WTC11 (cell line): Measurements from ENCODE around the gene ZNF526. TPM values are rescaled to one million over a fixed set of nuclear protein-coding genes. Genes with fewer than 3 reads are reported as not detected.

Source experiments
- ATAC-seq: fragments of 200-7000 bp; cut with Tn5 transposase; 2 replicates; pipeline ENCODE4 v1.10.0; 2021; ENCODE audit warnings: mild to moderate bottlenecking, moderate library complexity
- CTCF ChIA-PET: fragments of 300-600 bp; sonication (Branson Sonifier 250); formaldehyde crosslinking; loops from one replicate; lab custom pipeline; 2021; ENCODE audit warnings: antibody characterized with exemption; lab: Charles Lee
- POLR2A ChIA-PET: fragments of 350-600 bp; sonication (Branson Sonifier 250); formaldehyde crosslinking; loops from one replicate; lab custom pipeline; 2021; ENCODE audit warnings: antibody characterized with exemption; lab: Charles Lee
- DNase-seq: peaks from one replicate; pipeline ENCODE4 v3.0.0; 2021; ENCODE audit warnings: low spot score
- H3K27ac Mint-ChIP-seq: 2 replicates; pipeline ENCODE4 v1.8.0; 2021; ENCODE audit warnings: mixed read lengths
- H3K27me3 Mint-ChIP-seq: 2 replicates; pipeline ENCODE4 v1.8.0; 2021; ENCODE audit warnings: low read depth, mild to moderate bottlenecking, moderate library complexity, mixed read lengths
- H3K36me3 Mint-ChIP-seq: 2 replicates; pipeline ENCODE4 v1.8.0; 2021; ENCODE audit warnings: mixed read lengths
- H3K4me1 Mint-ChIP-seq: 2 replicates; pipeline ENCODE4 v1.8.0; 2022; ENCODE audit warnings: mixed read lengths
- H3K4me3 Mint-ChIP-seq: 2 replicates; pipeline ENCODE4 v1.8.0; 2021; ENCODE audit warnings: mild to moderate bottlenecking, moderate library complexity, mixed read lengths
- H3K9me3 Mint-ChIP-seq: 2 replicates; pipeline ENCODE4 v1.8.0; 2021; ENCODE audit warnings: mixed read lengths
- AFF4 ChIP-seq: sonication (generic); formaldehyde crosslinking; IDR thresholded peaks from 2 replicates; pipeline ENCODE4 v1.8.1; 2023; ENCODE audit warnings: mild to moderate bottlenecking, missing genetic modification reagents, borderline replicate concordance
- FOXJ3 ChIP-seq: sonication (generic); formaldehyde crosslinking; IDR thresholded peaks from 2 replicates; pipeline ENCODE4 v1.9.0; 2021; ENCODE audit warnings: missing genetic modification reagents, mild to moderate bottlenecking, borderline replicate concordance
- IRF1 ChIP-seq: sonication (generic); formaldehyde crosslinking; IDR thresholded peaks from 2 replicates; pipeline ENCODE4 v1.8.0; 2023; ENCODE audit warnings: missing genetic modification reagents
- JUN ChIP-seq: sonication (generic); formaldehyde crosslinking; IDR thresholded peaks from 2 replicates; pipeline ENCODE4 v1.8.0; 2023; ENCODE audit warnings: mild to moderate bottlenecking, missing genetic modification reagents
- SMAD3 ChIP-seq: sonication (generic); formaldehyde crosslinking; IDR thresholded peaks from 2 replicates; pipeline ENCODE4 v1.8.0; 2022; ENCODE audit warnings: missing genetic modification reagents, mild to moderate bottlenecking, borderline replicate concordance
- ZNF317 ChIP-seq: sonication (generic); formaldehyde crosslinking; IDR thresholded peaks from 2 replicates; pipeline ENCODE4 v1.8.1; 2023; ENCODE audit warnings: low read depth, mild to moderate bottlenecking, moderate library complexity, missing genetic modification reagents, borderline replicate concordance
- ZNF671 ChIP-seq: fragments of 250-450 bp; sonication (Bioruptor Pico); IDR thresholded peaks from 2 replicates; pipeline ENCODE4 v1.8.0; 2021; ENCODE audit warnings: mild to moderate bottlenecking
- total RNA-seq: library from RNA; stranded (reverse); gene quantifications from 3 replicates; pipeline ENCODE4 v1.2.3, GENCODE V29; 2021
- TF ChIP-seq, protein P1 (sequence below): sonication (generic); formaldehyde crosslinking; IDR thresholded peaks from 2 replicates; pipeline ENCODE4 v1.8.0; 2023; ENCODE audit warnings: mild to moderate bottlenecking, missing genetic modification reagents
- TF ChIP-seq, protein P2 (sequence below): sonication (generic); formaldehyde crosslinking; IDR thresholded peaks from 2 replicates; pipeline ENCODE4 v1.8.1; 2022; ENCODE audit warnings: missing genetic modification reagents, borderline replicate concordance
- TF ChIP-seq, protein P3 (sequence below): fragments of 250-450 bp; sonication (Bioruptor Pico); IDR thresholded peaks from 2 replicates; pipeline ENCODE4 v1.8.0; 2021; ENCODE audit warnings: mild to moderate bottlenecking
- TF ChIP-seq, protein P4 (sequence below): fragments of 250-450 bp; sonication (Bioruptor Pico); IDR thresholded peaks from 2 replicates; pipeline ENCODE4 v1.9.0; 2021; ENCODE audit warnings: mild to moderate bottlenecking

The ZNF526 gene
- total RNA-seq, 1 experiment from 2014 or later, result 18.3 TPM

- Mint-ChIP-seq H3K27me3 (no peaks in the 10 kb centered on the region), H3K4me1 (peaks cover 2% of the 10 kb centered on the region), H3K36me3 (peaks cover 41% of the 10 kb centered on the region), H3K4me3 (no peak overlapping the region), H3K9me3 (no peaks in the 10 kb centered on the region), H3K27ac (no peak overlapping the region)
- TF ChIP-seq FOXJ3 (CRISPR knock-in tag), result no peak
- no peak for TF ChIP-seq ZNF317
- TF ChIP-seq, protein P1, sequence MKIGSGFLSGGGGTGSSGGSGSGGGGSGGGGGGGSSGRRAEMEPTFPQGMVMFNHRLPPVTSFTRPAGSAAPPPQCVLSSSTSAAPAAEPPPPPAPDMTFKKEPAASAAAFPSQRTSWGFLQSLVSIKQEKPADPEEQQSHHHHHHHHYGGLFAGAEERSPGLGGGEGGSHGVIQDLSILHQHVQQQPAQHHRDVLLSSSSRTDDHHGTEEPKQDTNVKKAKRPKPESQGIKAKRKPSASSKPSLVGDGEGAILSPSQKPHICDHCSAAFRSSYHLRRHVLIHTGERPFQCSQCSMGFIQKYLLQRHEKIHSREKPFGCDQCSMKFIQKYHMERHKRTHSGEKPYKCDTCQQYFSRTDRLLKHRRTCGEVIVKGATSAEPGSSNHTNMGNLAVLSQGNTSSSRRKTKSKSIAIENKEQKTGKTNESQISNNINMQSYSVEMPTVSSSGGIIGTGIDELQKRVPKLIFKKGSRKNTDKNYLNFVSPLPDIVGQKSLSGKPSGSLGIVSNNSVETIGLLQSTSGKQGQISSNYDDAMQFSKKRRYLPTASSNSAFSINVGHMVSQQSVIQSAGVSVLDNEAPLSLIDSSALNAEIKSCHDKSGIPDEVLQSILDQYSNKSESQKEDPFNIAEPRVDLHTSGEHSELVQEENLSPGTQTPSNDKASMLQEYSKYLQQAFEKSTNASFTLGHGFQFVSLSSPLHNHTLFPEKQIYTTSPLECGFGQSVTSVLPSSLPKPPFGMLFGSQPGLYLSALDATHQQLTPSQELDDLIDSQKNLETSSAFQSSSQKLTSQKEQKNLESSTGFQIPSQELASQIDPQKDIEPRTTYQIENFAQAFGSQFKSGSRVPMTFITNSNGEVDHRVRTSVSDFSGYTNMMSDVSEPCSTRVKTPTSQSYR (CRISPR knock-in tag), result no peak
- no peak for TF ChIP-seq SMAD3 (CRISPR knock-in tag)
- TF ChIP-seq, protein P2, sequence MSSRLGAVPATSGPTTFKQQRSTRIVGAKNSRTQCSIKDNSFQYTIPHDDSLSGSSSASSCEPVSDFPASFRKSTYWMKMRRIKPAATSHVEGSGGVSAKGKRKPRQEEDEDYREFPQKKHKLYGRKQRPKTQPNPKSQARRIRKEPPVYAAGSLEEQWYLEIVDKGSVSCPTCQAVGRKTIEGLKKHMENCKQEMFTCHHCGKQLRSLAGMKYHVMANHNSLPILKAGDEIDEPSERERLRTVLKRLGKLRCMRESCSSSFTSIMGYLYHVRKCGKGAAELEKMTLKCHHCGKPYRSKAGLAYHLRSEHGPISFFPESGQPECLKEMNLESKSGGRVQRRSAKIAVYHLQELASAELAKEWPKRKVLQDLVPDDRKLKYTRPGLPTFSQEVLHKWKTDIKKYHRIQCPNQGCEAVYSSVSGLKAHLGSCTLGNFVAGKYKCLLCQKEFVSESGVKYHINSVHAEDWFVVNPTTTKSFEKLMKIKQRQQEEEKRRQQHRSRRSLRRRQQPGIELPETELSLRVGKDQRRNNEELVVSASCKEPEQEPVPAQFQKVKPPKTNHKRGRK (CRISPR knock-in tag), result no peak
- TF ChIP-seq, protein P3, sequence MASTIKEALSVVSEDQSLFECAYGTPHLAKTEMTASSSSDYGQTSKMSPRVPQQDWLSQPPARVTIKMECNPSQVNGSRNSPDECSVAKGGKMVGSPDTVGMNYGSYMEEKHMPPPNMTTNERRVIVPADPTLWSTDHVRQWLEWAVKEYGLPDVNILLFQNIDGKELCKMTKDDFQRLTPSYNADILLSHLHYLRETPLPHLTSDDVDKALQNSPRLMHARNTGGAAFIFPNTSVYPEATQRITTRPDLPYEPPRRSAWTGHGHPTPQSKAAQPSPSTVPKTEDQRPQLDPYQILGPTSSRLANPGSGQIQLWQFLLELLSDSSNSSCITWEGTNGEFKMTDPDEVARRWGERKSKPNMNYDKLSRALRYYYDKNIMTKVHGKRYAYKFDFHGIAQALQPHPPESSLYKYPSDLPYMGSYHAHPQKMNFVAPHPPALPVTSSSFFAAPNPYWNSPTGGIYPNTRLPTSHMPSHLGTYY, result no peak
- TF ChIP-seq, protein P4, sequence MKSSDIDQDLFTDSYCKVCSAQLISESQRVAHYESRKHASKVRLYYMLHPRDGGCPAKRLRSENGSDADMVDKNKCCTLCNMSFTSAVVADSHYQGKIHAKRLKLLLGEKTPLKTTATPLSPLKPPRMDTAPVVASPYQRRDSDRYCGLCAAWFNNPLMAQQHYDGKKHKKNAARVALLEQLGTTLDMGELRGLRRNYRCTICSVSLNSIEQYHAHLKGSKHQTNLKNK (CRISPR knock-in tag), result no peak
- no peak for TF ChIP-seq ZNF671 (CRISPR knock-in tag)
- no peak for ATAC-seq
- DNase-seq, result no peak
- CTCF ChIA-PET, result no interaction called here
- POLR2A ChIA-PET, result no interaction called here
Measured at GRCh38 chr19:42225718-42226292, 5.7 kb downstream of the ZNF526 start.

DNA sequence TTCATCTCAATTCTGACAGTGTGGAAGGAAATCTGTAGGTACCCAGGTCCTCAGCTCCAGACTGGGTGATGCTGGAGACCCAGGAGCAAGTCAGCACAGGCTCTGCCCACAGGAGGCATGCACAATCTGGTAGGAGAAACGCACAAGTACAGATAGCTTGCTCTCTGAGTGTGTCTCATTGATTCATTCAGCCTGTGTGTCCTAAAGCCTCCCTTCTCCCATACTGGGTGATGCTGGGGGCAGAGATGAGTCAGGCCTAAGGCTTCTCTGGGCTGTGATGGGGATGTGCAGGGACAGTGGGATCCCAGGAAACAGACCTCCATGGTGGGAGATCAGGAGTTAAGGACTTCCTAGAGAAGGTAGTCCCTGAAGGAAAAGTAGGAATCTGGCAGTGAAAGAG lies 6.8 kb downstream of the ZNF526 start:
- Mint-ChIP-seq H3K9me3 (no peaks in the 10 kb centered on the region), H3K4me1 (no peaks in the 10 kb centered on the region), H3K4me3 (no peak overlapping the region), H3K27ac (no peak overlapping the region), H3K36me3 (peaks cover 48% of the 10 kb centered on the region), H3K27me3 (no peaks in the 10 kb centered on the region)
- POLR2A ChIA-PET, result no interaction called here
- TF ChIP-seq AFF4 (CRISPR knock-in tag) (no peak), IRF1 (CRISPR knock-in tag) (no peak), JUN (CRISPR knock-in tag) (no peak)
- ATAC-seq, result no peak
- no peak for DNase-seq
- CTCF ChIA-PET, result no interaction called here
